GM19452 (cell line): ENCODE results near the gene HDAC10.

Experiments used
- ATAC-seq: cut with Tn5 transposase; IDR thresholded peaks from one replicate; pipeline ENCODE4 v1.9.1; 2021; ENCODE audit not compliant: unreplicated experiment

The HDAC10 gene

GRCh38 chr22:50219800-50220602 lies 31.1 kb downstream of the HDAC10 start:
- ATAC-seq, result no peak

- no peak for ATAC-seq
Measured at GRCh38 chr22:50218996-50219727, 31.9 kb downstream of the HDAC10 start.

GRCh38 chr22:50218153-50218995 lies 32.7 kb downstream of the HDAC10 start:
- no peak for ATAC-seq

DNA sequence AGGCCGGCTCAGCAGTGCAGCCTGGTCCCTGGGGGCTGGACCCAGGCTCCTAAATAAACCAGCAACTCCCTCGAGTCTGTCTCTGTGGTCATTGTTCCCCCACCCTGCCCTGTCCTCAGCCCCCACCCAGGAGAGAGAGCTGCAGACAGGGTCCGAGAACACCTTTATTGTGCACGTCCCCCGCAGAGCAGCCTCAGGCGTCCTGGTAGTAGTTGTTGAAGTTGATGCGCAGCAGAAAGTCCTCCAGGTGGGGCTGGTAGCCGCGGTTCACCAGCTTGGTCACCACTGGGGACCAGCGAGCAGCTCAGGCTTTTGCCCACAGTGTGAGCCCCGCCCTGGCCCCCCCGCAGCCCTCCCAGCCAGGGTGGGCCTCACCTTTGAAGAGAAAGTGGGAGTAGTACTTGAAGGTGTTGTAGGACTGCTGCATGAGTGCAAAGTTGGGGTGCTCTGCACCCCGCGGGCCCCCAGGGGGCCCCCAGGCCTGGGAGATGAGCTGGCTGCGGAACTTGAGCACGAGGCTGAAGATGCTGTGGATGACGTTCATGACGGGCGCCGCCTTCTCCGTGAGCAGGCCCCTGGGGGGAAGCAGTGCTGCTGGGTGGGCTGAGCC lies 33.4 kb downstream of the HDAC10 start:
- ATAC-seq, result no peak

- no peak for ATAC-seq
Measured at GRCh38 chr22:50216684-50217520, 34.2 kb downstream of the HDAC10 start.

DNA sequence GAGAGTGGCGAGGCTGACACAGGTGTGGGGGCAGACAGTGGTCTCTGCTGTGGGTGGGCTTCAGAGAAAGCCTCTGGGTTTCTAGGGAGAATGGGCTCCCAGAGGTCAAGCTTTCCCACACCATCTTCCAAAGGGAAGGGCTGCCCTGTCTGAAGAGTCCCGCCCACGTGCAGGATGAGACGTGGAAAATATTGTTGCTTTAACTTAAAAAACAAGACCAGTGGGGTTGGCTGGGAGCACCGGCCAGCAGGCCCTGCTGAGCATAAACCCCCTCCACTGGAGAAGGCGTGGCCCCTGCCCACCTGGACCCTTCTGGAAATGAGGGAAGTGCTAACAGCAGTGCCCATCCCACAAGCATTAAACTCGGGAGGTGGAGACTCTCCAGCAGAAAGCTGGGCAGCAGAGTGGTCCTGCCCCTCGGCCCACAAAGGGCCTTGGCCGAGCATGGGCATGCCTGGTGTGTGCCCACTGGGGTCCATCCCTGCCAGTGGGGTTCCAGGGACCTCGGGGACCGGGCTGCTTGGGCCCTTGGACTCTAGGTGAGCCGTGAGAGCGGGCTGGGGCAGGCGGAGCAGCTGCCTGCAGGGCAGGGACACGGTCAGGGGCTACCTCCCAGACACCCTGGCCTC lies 34.9 kb downstream of the HDAC10 start:
- no peak for ATAC-seq

- no peak for ATAC-seq
Measured at GRCh38 chr22:50215297-50216054, 35.6 kb downstream of the HDAC10 start.

- ATAC-seq, result no peak
Measured at GRCh38 chr22:50213263-50213662, 37.8 kb downstream of the HDAC10 start.

DNA sequence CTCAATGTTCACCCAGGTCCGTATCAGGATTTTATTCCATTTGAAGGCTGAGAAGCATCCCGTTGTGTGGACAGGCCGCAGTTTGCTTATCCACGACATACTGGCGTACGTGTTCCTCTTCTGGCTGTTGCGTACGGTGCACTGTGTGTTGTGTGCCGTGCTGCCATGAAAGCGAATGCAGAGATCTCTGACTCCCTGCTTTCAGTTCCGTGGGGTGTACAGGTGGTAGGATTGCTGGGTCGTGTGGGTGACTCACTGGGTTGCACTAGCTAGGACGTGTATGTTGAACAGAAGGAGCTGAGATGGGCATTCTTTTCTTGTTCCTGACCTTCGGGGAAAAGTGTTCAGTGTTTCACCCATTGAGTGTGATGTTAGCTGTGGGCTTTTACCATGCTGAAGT lies 39.9 kb downstream of the HDAC10 start:
- ATAC-seq, result no peak

- no peak for ATAC-seq
Measured at GRCh38 chr22:50210378-50211139, 40.5 kb downstream of the HDAC10 start.

DNA sequence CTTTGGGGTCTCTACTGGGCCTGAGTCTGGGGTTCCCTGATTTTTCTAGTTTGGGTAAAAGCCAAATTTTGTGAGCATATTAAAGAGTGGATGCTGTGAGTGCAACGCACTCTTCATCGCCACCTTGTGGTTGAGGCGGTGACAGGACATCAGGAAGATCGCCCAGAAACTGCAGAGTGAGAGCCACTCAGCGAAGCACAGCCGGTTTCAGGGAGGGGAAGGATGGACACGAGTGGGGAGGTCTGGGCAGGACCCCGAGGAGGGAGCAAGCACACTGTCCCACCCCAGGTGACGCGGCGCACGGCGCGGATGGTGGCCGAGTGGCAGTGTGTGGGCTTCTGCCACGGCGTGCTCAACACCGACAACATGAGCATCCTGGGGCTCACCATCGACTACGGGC lies 41.2 kb downstream of the HDAC10 start:
- no peak for ATAC-seq

DNA sequence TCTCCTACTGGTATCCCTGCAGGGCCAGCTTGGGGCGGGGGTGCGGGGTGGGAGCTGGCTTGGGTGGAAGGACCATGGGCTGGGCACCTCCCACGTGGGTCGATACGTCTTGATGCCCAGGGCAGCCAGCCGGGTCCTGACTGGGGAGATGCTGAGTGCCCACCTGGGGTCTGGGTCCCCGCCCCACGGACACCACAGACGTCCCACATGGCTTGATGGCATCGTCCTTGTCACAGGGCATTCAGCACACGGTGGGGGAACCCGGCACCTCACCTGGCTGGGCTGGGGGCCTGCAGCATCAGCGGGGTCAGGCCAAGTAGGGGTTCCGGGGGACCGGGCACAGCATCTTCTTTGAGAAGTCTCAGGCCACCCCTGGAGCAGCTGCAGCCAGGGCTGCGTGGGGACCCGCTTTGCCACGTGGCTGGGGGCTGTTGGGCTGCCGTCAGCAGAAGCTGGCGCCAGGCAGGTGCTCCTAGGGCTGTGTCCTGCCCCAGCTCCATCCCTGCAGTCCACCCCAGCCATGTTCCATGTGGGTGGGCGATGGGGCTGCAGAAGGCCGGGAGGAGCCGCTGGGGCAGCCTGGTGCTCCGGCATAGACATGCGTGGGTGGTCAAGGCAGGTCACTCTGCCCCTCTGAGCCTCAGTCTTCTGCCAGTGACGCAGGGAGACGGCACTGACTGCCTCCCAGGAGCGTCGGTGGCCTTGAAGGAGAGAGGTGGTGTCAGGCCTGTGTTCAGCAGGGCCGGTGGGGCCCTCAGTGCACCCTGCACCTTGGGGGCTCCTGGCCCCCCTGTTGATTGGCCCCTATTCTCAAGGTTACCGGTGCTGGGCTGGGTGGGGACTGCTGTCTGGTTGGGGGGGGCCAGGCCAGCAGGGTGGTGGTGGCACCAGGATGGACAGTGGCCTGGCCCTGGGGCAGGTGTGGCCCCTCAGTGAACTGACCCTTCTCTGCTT lies 41.8 kb downstream of the HDAC10 start:
- ATAC-seq, result no peak

- no peak for ATAC-seq
Measured at GRCh38 chr22:50208430-50208938, 42.6 kb downstream of the HDAC10 start.

DNA sequence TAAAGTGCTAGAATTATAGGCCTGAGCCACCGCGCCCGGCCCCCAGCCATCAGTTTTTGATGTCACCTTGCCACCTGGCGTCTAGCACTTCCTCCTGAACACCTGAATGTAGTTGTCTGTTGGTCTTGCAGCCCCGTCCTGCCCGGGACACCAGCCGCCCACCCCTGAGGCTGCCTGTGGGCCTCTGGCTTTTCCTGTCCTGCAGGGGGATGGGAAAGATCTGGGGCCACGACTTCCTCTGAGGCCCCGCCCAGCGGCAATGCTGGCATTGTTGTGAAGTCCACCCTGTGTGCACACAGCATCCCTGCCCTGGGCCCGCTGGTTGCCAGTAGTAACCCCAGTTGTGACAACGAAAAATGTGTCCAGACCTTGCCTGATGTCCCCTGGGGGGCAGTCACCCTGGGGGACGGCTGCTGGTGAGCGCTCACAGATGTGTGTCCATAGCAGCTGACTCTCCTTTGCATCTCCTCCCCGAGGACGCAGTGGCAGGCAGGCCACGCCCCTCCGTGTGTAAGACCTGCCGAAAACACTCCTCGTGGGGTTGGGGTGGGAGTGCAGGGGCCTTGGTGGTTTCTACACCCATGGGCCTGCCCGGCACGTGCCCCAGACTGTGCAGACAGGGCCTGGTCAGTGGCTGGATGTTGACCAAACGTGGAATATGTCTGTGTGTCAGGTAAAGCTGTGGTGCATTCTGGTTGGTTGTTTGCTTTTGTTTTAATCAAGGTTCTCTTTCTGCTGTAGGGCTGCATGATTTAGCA lies 43.5 kb downstream of the HDAC10 start:
- ATAC-seq, result no peak

DNA sequence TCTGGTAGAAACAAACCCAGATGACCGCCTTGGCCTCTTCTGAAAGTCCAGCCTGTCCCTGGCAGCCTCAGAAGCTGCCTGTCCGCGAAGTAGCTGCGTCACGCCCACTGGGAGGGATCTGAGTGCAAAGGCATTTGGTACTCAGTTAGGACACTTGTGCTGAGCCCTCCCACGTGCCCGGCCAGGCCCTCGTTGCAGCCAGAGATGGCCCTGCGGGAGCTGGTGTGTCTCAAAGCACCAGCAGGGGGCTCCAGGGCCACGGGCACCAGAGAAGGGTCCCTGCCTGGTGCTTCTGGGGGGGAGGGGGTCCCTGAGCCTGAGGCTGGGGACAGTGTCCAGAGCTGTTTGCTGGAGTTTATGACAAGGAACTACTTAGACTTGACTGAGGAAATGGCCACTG lies 44.5 kb downstream of the HDAC10 start:
- no peak for ATAC-seq
